Loucy (cell line): ENCODE results near the gene LCN12.

Source experiments
- H2AFZ ChIP-seq: fragments of 200-600 bp; sonication (generic); 2 replicates; pipeline ENCODE4 v1.6.0; 2016; ENCODE audit warnings: antibody characterized with exemption, mild to moderate bottlenecking, low read length, moderate library complexity
- H3F3A ChIP-seq: fragments of 200-600 bp; 2 replicates; pipeline ENCODE4 v1.6.0; 2016; ENCODE audit warnings: antibody characterized with exemption, low read depth, mild to moderate bottlenecking
- H3K27me3 ChIP-seq: fragments of 200-600 bp; sonication (generic); 2 replicates; pipeline ENCODE4 v1.6.1; 2014; ENCODE audit warnings: low read length, mild to moderate bottlenecking; ENCODE audit not compliant: insufficient read depth, poor library complexity, severe bottlenecking
- H3K36me3 ChIP-seq: fragments of 200-600 bp; sonication (generic); 2 replicates; pipeline ENCODE4 v1.6.1; 2016; ENCODE audit warnings: low read length; ENCODE audit not compliant: insufficient read depth
- H3K4me1 ChIP-seq: fragments of 200-600 bp; sonication (generic); 2 replicates; pipeline ENCODE4 v1.5.1; 2014; ENCODE audit warnings: low read length, mild to moderate bottlenecking; ENCODE audit not compliant: insufficient read depth, poor library complexity, severe bottlenecking
- H3K4me2 ChIP-seq: fragments of 200-600 bp; sonication (generic); 2 replicates; pipeline ENCODE4 v1.6.0; 2014; ENCODE audit warnings: antibody characterized with exemption, low read length, low read depth, mild to moderate bottlenecking; ENCODE audit not compliant: poor library complexity, severe bottlenecking
- H3K4me3 ChIP-seq: fragments of 200-600 bp; sonication (generic); 2 replicates; pipeline ENCODE4 v1.5.1; 2014; ENCODE audit warnings: low read length, mild to moderate bottlenecking, mixed read lengths; ENCODE audit not compliant: poor library complexity, severe bottlenecking
- H3K79me2 ChIP-seq: fragments of 200-600 bp; sonication (generic); 2 replicates; pipeline ENCODE4 v1.6.1; 2014; ENCODE audit warnings: low read length; ENCODE audit not compliant: insufficient read depth
- H3K9ac ChIP-seq: fragments of 200-600 bp; sonication (generic); 2 replicates; pipeline ENCODE4 v1.6.0; 2014; ENCODE audit warnings: mild to moderate bottlenecking, low read depth, low read length, moderate library complexity; ENCODE audit not compliant: poor library complexity, severe bottlenecking
- H3K9me2 ChIP-seq: fragments of 200-600 bp; sonication (generic); replicated peaks from 2 replicates; pipeline ENCODE4 v1.6.1; 2016; ENCODE audit warnings: low read depth, low read length, mixed read lengths
- H3K9me3 ChIP-seq: fragments of 200-600 bp; sonication (generic); 2 replicates; pipeline ENCODE4 v1.6.1; 2014; ENCODE audit warnings: mild to moderate bottlenecking, antibody characterized with exemption, low read length, low read depth; ENCODE audit not compliant: insufficient read depth
- H4K20me1 ChIP-seq: fragments of 200-600 bp; sonication (generic); 2 replicates; pipeline ENCODE4 v1.6.0; 2014; ENCODE audit warnings: antibody characterized with exemption, low read length, mild to moderate bottlenecking; ENCODE audit not compliant: insufficient read depth, poor library complexity, severe bottlenecking
- EZH2phosphoT487 ChIP-seq: fragments of 200-600 bp; IDR thresholded peaks from 2 replicates; pipeline ENCODE4 v1.6.1; 2018; ENCODE audit warnings: antibody characterized with exemption, mild to moderate bottlenecking, moderate library complexity, borderline replicate concordance
- TF ChIP-seq, protein P1 (sequence below): fragments of 200-600 bp; sonication (generic); conservative IDR thresholded peaks from 2 replicates; pipeline ENCODE4 v1.5.1; 2014; ENCODE audit warnings: mild to moderate bottlenecking, antibody characterized with exemption, low read length

LCN12 gene

DNA sequence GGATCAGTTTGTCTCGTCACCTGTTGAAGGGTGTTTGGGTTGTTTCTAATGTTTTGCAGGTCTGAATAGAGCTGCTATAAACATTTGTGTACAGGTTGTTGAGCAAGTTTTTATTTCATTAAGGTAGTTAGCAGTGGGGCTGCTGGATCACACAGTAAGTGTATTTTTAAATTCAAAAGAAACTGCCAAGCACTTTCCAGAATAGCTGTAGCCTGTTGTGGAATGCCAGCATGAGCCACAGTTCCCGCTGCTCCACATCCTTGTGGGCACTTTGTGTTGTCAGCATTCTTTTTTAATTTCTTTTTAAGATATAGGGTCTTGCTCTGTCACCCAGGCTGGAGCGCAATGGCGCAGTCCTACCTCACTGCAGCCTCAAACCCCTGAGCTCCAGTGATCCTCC, 22.1 kb upstream of the LCN12 start:
- peaks cover 26% of the 10 kb centered on the region; the same call in 1 of the 2 replicates for H3K36me3 ChIP-seq
- no peaks in the 10 kb centered on the region for H3K9me3 ChIP-seq
- H4K20me1 ChIP-seq, result no peaks in the 10 kb centered on the region
- H3K79me2 ChIP-seq, result no peaks in the 10 kb centered on the region
- no peak overlapping the region for H3K4me3 ChIP-seq
- H3K9ac ChIP-seq, result no peak overlapping the region
- H3K27me3 ChIP-seq, result no peaks in the 10 kb centered on the region
- H3K4me2 ChIP-seq, result no peak overlapping the region
- H3F3A ChIP-seq, result no peaks in the 10 kb centered on the region
- H3K4me1 ChIP-seq, result no peaks in the 10 kb centered on the region
- TF ChIP-seq, protein P1, sequence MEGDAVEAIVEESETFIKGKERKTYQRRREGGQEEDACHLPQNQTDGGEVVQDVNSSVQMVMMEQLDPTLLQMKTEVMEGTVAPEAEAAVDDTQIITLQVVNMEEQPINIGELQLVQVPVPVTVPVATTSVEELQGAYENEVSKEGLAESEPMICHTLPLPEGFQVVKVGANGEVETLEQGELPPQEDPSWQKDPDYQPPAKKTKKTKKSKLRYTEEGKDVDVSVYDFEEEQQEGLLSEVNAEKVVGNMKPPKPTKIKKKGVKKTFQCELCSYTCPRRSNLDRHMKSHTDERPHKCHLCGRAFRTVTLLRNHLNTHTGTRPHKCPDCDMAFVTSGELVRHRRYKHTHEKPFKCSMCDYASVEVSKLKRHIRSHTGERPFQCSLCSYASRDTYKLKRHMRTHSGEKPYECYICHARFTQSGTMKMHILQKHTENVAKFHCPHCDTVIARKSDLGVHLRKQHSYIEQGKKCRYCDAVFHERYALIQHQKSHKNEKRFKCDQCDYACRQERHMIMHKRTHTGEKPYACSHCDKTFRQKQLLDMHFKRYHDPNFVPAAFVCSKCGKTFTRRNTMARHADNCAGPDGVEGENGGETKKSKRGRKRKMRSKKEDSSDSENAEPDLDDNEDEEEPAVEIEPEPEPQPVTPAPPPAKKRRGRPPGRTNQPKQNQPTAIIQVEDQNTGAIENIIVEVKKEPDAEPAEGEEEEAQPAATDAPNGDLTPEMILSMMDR, result no peak
- no peak for TF ChIP-seq EZH2phosphoT487
- H2AFZ ChIP-seq, result no peak overlapping the region
- H3K9me2 ChIP-seq, result no peaks in the 10 kb centered on the region

DNA sequence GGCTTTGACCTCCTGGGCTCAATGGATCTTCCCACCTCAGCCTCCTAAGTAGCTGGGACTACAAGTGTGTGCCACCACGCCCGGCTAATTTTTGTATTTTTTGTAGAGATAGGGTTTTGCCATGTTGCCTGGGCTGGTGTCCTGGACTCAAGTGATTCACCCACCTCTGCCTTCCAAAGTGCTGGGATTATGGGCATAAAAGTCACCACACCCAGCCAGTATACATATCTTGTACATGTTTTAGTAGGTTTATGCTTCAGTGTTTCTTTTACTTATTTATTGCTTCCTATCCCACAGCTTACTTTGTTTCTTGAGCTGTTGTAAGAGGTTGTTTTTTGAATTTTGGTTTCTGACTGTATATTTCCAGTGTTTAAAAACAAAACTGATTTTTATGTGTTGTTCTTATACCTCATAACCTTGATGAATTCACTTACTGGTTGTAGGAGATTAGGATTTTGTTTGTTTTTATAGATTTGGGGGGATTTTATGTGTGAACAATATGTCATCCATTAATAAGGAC, 20.4 kb upstream of the LCN12 start:
- Histone ChIP-seq H3K9me2 (no peaks in the 10 kb centered on the region), H3K4me3 (no peak overlapping the region), H3K27me3 (no peaks in the 10 kb centered on the region), H3K79me2 (no peaks in the 10 kb centered on the region), H3K4me2 (no peak overlapping the region), H2AFZ (no peak overlapping the region), H3K36me3 (peaks cover 13% of the 10 kb centered on the region; the same call in 1 of the 2 replicates), H3K9me3 (no peaks in the 10 kb centered on the region), H3F3A (no peaks in the 10 kb centered on the region), H4K20me1 (no peaks in the 10 kb centered on the region), H3K4me1 (no peaks in the 10 kb centered on the region), H3K9ac (no peak overlapping the region)
- TF ChIP-seq, protein P1, result no peak
- TF ChIP-seq EZH2phosphoT487, result no peak

DNA sequence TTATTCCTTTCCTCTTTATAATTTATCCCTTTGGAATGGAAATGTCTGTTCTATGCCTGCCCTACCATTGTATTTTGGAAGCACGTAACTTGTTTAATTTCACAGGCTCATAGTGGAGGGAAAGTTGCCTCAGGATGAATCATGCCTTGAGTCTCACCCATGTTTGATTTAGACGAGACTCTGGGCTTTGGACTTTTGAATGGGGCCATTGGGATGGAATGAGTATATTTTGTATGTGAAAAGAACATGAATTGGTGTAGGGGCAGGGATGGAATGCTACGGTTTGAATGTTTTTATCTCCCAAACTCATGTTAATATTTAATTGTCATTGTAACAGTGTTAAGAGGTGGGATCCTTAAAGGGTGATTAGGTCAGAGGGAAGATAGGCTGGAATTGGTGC, 17.8 kb upstream of the LCN12 start:
- no peaks in the 10 kb centered on the region for H3K9me3 ChIP-seq
- no peak overlapping the region for H3K4me2 ChIP-seq
- no peaks in the 10 kb centered on the region for H4K20me1 ChIP-seq
- H3K4me3 ChIP-seq, result no peak overlapping the region
- no peaks in the 10 kb centered on the region; the same call in 1 of the 2 replicates for H3K36me3 ChIP-seq
- no peak overlapping the region for H2AFZ ChIP-seq
- H3K27me3 ChIP-seq, result no peaks in the 10 kb centered on the region
- H3K9ac ChIP-seq, result no peak overlapping the region
- H3K4me1 ChIP-seq, result no peaks in the 10 kb centered on the region
- no peaks in the 10 kb centered on the region for H3K79me2 ChIP-seq
- no peaks in the 10 kb centered on the region for H3F3A ChIP-seq
- no peaks in the 10 kb centered on the region for H3K9me2 ChIP-seq
- TF ChIP-seq, protein P1, result no peak
- TF ChIP-seq EZH2phosphoT487, result no peak
